ENCODE results near the gene DDO. TPM values are rescaled to one million over a fixed set of nuclear protein-coding genes. Genes with fewer than 3 reads are reported as not detected.

The DDO gene
- total RNA-seq, 5 donors from 2014 or later (not counting 1 experiment from before 2014, with no cell fraction given) = not detected

GRCh38 chr6:110360676-110361075 lies 54.7 kb downstream of the DDO start:
- H3K36me3 ChIP-seq (ENCODE audit: control insufficient read depth in 2 of 2, extremely low read depth in 1 of 2, insufficient read depth in 1 of 2, low read length in 1 of 2) = no peaks in the 10 kb centered on the region
- Mint-ChIP-seq H3K36me3 (no peaks in the 10 kb centered on the region), H3K4me1 (peaks cover 23 to 35% (median 23%) of the 10 kb centered on the region in 3 donors), H3K27me3 (peaks cover 44 to 53% of the 10 kb centered on the region in 2 donors), H3K9me3 (peaks cover 0 to 3% (median 0%) of the 10 kb centered on the region in 3 donors), H3K4me3 (no peak overlapping the region), H3K27ac (no peak overlapping the region)
- no peak overlapping the region for H3K4me3 ChIP-seq (ENCODE audit: control insufficient read depth in 1 of 2, extremely low read depth in 1 of 2, low read length in 1 of 2)
- 57% methylated on average over 1 of the region's 3 CpGs for WGBS (ENCODE audit: insufficient coverage)
- CTCF ChIA-PET = no interaction called here
- DNase-seq (no peak), ATAC-seq (replicated peaks in 1 of 4) (no peak)
- H3K27me3 ChIP-seq (replicated peaks in 1 of 2; ENCODE audit: control insufficient read depth in 2 of 2, extremely low read depth in 1 of 2, insufficient read depth in 2 of 2, low read length in 1 of 2) = peaks cover 0 to 24% of the 10 kb centered on the region in 2 experiments
- peaks cover 8 to 17% of the 10 kb centered on the region in 2 experiments for H3K4me1 ChIP-seq (ENCODE audit: control insufficient read depth in 1 of 2, extremely low read depth in 1 of 2, insufficient read depth in 2 of 2, low read length in 2 of 2)
- H3K27ac ChIP-seq (ENCODE audit: low read length) = no peak overlapping the region
- no peaks in the 10 kb centered on the region for H3K9me3 ChIP-seq
- POLR2A ChIA-PET = no interaction called here

GRCh38 chr6:110359556-110359955 lies 55.8 kb downstream of the DDO start:
- WGBS (ENCODE audit: insufficient coverage) = no CpG with 5 or more reads among the region's 5 CpGs
- Mint-ChIP-seq H3K27me3 (peaks cover 47 to 58% of the 10 kb centered on the region in 2 donors), H3K36me3 (no peaks in the 10 kb centered on the region), H3K27ac (no peak overlapping the region), H3K4me1 (peaks cover 17 to 27% (median 18%) of the 10 kb centered on the region in 3 donors), H3K9me3 (peaks cover 0 to 3% (median 0%) of the 10 kb centered on the region in 3 donors), H3K4me3 (peak overlapping the region; percentile 2 to 69 (median 34))
- Histone ChIP-seq H3K9me3 (no peaks in the 10 kb centered on the region), H3K27me3 (replicated peaks in 1 of 2; ENCODE audit: control insufficient read depth in 2 of 2, extremely low read depth in 1 of 2, insufficient read depth in 2 of 2, low read length in 1 of 2) (peaks cover 0 to 25% of the 10 kb centered on the region in 2 experiments), H3K27ac (ENCODE audit: low read length) (no peak overlapping the region), H3K4me3 (ENCODE audit: control insufficient read depth in 1 of 2, extremely low read depth in 1 of 2, low read length in 1 of 2) (no peak overlapping the region), H3K36me3 (ENCODE audit: control insufficient read depth in 2 of 2, extremely low read depth in 1 of 2, insufficient read depth in 1 of 2, low read length in 1 of 2) (no peaks in the 10 kb centered on the region), H3K4me1 (ENCODE audit: control insufficient read depth in 1 of 2, extremely low read depth in 1 of 2, insufficient read depth in 2 of 2, low read length in 2 of 2) (peaks cover 0 to 11% of the 10 kb centered on the region in 2 experiments)
- no peak for DNase-seq
- CTCF ChIA-PET = no interaction called here
- POLR2A ChIA-PET = no interaction called here
- no peak for ATAC-seq (replicated peaks in 1 of 4)

GRCh38 chr6:110358553-110359160 lies 56.7 kb downstream of the DDO start:
- no peak for ATAC-seq (replicated peaks in 1 of 4)
- no peaks in the 10 kb centered on the region for H3K36me3 Mint-ChIP-seq
- Histone ChIP-seq H3K4me3 (ENCODE audit: control insufficient read depth in 1 of 2, extremely low read depth in 1 of 2, low read length in 1 of 2) (peak overlapping the region in 1 of 2 donors; percentile 74), H3K9me3 (no peaks in the 10 kb centered on the region), H3K4me1 (ENCODE audit: control insufficient read depth in 1 of 2, extremely low read depth in 1 of 2, insufficient read depth in 2 of 2, low read length in 2 of 2) (peaks cover 0 to 11% of the 10 kb centered on the region in 2 experiments), H3K27me3 (replicated peaks in 1 of 2; ENCODE audit: control insufficient read depth in 2 of 2, extremely low read depth in 1 of 2, insufficient read depth in 2 of 2, low read length in 1 of 2) (peaks cover 0 to 25% of the 10 kb centered on the region in 2 experiments), H3K27ac (ENCODE audit: low read length) (no peak overlapping the region), H3K36me3 (ENCODE audit: control insufficient read depth in 2 of 2, extremely low read depth in 1 of 2, insufficient read depth in 1 of 2, low read length in 1 of 2) (no peaks in the 10 kb centered on the region)
- peaks cover 44 to 57% of the 10 kb centered on the region in 2 donors for H3K27me3 Mint-ChIP-seq
- 30% methylated on average over 4 of the region's 13 CpGs for WGBS (ENCODE audit: insufficient coverage)
- peaks cover 13 to 21% (median 17%) of the 10 kb centered on the region in 3 donors for H3K4me1 Mint-ChIP-seq
- peak overlapping the region; percentile 54 to 69 (median 56) for H3K4me3 Mint-ChIP-seq
- peaks cover 0 to 3% (median 0%) of the 10 kb centered on the region in 3 donors for H3K9me3 Mint-ChIP-seq
- CTCF ChIA-PET = no interaction called here
- no peak overlapping the region for H3K27ac Mint-ChIP-seq
- DNase-seq = no peak
- POLR2A ChIA-PET = interaction anchor here in 1 of 2 donors (0.6 kb wide), 1 partner anchor 1411 kb away, joined by 3 read pairs; no protein-coding TSS in a partner anchor

- Histone ChIP-seq H3K9me3 (no peaks in the 10 kb centered on the region), H3K4me3 (ENCODE audit: control insufficient read depth in 1 of 2, extremely low read depth in 1 of 2, low read length in 1 of 2) (peak within 1 kb of the TSS; percentile 49 to 74), H3K27ac (ENCODE audit: low read length) (no peak within 1 kb of the TSS), H3K4me1 (ENCODE audit: control insufficient read depth in 1 of 2, extremely low read depth in 1 of 2, insufficient read depth in 2 of 2, low read length in 2 of 2) (peaks cover 0 to 11% of the 10 kb centered on the region in 2 experiments), H3K27me3 (replicated peaks in 1 of 2; ENCODE audit: control insufficient read depth in 2 of 2, extremely low read depth in 1 of 2, insufficient read depth in 2 of 2, low read length in 1 of 2) (peaks cover 0 to 25% of the 10 kb centered on the region in 2 experiments), H3K36me3 (ENCODE audit: control insufficient read depth in 2 of 2, extremely low read depth in 1 of 2, insufficient read depth in 1 of 2, low read length in 1 of 2) (no peaks in the 10 kb centered on the region)
- Mint-ChIP-seq H3K36me3 (no peaks in the 10 kb centered on the region), H3K9me3 (peaks cover 0 to 3% (median 0%) of the 10 kb centered on the region in 3 donors), H3K4me3 (peak within 1 kb of the TSS; percentile 77 to 83 (median 81)), H3K4me1 (peaks cover 13 to 21% (median 17%) of the 10 kb centered on the region in 3 donors), H3K27me3 (peaks cover 44 to 57% of the 10 kb centered on the region in 2 donors), H3K27ac (peak within 1 kb of the TSS; percentile 26 to 50)
- 5% methylated on average over 105 of the region's 107 CpGs for WGBS (ENCODE audit: insufficient coverage)
- ChIA-PET POLR2A (interaction anchor here in 1 of 2 donors (0.6 kb wide), 1 partner anchor 1410 kb away, joined by 3 read pairs; no protein-coding TSS in a partner anchor), CTCF (no interaction called here)
- peak; percentile 59 to 77 (median 68) for ATAC-seq (replicated peaks in 1 of 4)
- DNase-seq = peak in 9 of 35 experiments; percentile 2 to 24 (median 10)
Measured at GRCh38 chr6:110357664-110358552, 57.5 kb downstream of the DDO start, which contains the start of gene METTL24. Gene METTL24 (minus strand): TSS chr6:110358349. CDS start chr6:110358272, 77 bp downstream.

- H3K27ac ChIP-seq (ENCODE audit: low read length) = no peak overlapping the region
- H3K27me3 ChIP-seq (replicated peaks in 1 of 2; ENCODE audit: control insufficient read depth in 2 of 2, extremely low read depth in 1 of 2, insufficient read depth in 2 of 2, low read length in 1 of 2) = peaks cover 0 to 25% of the 10 kb centered on the region in 2 experiments
- Mint-ChIP-seq H3K27me3 (peaks cover 44 to 53% of the 10 kb centered on the region in 2 donors), H3K9me3 (peaks cover 0 to 3% (median 0%) of the 10 kb centered on the region in 3 donors), H3K4me3 (peak overlapping the region; percentile 77 to 83 (median 81)), H3K36me3 (no peaks in the 10 kb centered on the region), H3K4me1 (peaks cover 13 to 21% (median 17%) of the 10 kb centered on the region in 3 donors), H3K27ac (peak overlapping the region; percentile 26 to 50)
- H3K4me1 ChIP-seq (ENCODE audit: control insufficient read depth in 1 of 2, extremely low read depth in 1 of 2, insufficient read depth in 2 of 2, low read length in 2 of 2) = peaks cover 0 to 11% of the 10 kb centered on the region in 2 experiments
- ATAC-seq (replicated peaks in 1 of 4) (peak in 2 of 4 experiments; percentile 6 to 8), DNase-seq (no peak)
- POLR2A ChIA-PET = no interaction called here
- H3K9me3 ChIP-seq = no peaks in the 10 kb centered on the region
- no peaks in the 10 kb centered on the region for H3K36me3 ChIP-seq (ENCODE audit: control insufficient read depth in 2 of 2, extremely low read depth in 1 of 2, insufficient read depth in 1 of 2, low read length in 1 of 2)
- 71% methylated on average over 13 of the region's 14 CpGs for WGBS (ENCODE audit: insufficient coverage)
- peak overlapping the region; percentile 49 to 74 for H3K4me3 ChIP-seq (ENCODE audit: control insufficient read depth in 1 of 2, extremely low read depth in 1 of 2, low read length in 1 of 2)
- CTCF ChIA-PET = no interaction called here
Measured at GRCh38 chr6:110357298-110357663, 58.1 kb downstream of the DDO start.

- Mint-ChIP-seq H3K36me3 (no peaks in the 10 kb centered on the region), H3K4me3 (peak overlapping the region; percentile 77 to 83 (median 81)), H3K27ac (no peak overlapping the region), H3K27me3 (peaks cover 44 to 51% of the 10 kb centered on the region in 2 donors), H3K9me3 (peaks cover 0 to 3% (median 0%) of the 10 kb centered on the region in 3 donors), H3K4me1 (peaks cover 13 to 21% (median 17%) of the 10 kb centered on the region in 3 donors)
- ATAC-seq (replicated peaks in 1 of 4) (no peak), DNase-seq (no peak)
- peaks cover 0 to 25% of the 10 kb centered on the region in 2 experiments for H3K27me3 ChIP-seq (replicated peaks in 1 of 2; ENCODE audit: control insufficient read depth in 2 of 2, extremely low read depth in 1 of 2, insufficient read depth in 2 of 2, low read length in 1 of 2)
- ChIA-PET CTCF (no interaction called here), POLR2A (no interaction called here)
- 82% methylated on average over 13 of the region's 15 CpGs for WGBS (ENCODE audit: insufficient coverage)
- no peak overlapping the region for H3K4me3 ChIP-seq (ENCODE audit: control insufficient read depth in 1 of 2, extremely low read depth in 1 of 2, low read length in 1 of 2)
- H3K9me3 ChIP-seq = no peaks in the 10 kb centered on the region
- no peak overlapping the region for H3K27ac ChIP-seq (ENCODE audit: low read length)
- no peaks in the 10 kb centered on the region for H3K36me3 ChIP-seq (ENCODE audit: control insufficient read depth in 2 of 2, extremely low read depth in 1 of 2, insufficient read depth in 1 of 2, low read length in 1 of 2)
- peaks cover 0 to 11% of the 10 kb centered on the region in 2 experiments for H3K4me1 ChIP-seq (ENCODE audit: control insufficient read depth in 1 of 2, extremely low read depth in 1 of 2, insufficient read depth in 2 of 2, low read length in 2 of 2)
Measured at GRCh38 chr6:110356778-110357177, 58.6 kb downstream of the DDO start.

Data from T-cell (primary cell).